ENCODE measurements around the gene MROH8.

- TF ChIP-seq SIN3A (IDR thresholded peaks at IDR 0.05; ENCODE audit: borderline replicate concordance, insufficient read depth, low read length) (no peak), POLR2AphosphoS5 (IDR thresholded peaks at IDR 0.05; ENCODE audit: low read depth, low read length) (no peak), FOXP2 (optimal IDR thresholded peaks at IDR 0.05; ENCODE audit: borderline replicate concordance, extremely low read depth, extremely low read length, insufficient read depth) (no peak)
Measured at GRCh38 chr20:37188787-37189186, 9.4 kb upstream of the MROH8 start.
